ENCODE data around the gene MLPH. TPM values are rescaled to one million over a fixed set of nuclear protein-coding genes. Genes with fewer than 3 reads are reported as not detected.

MLPH gene
- total and polyA plus RNA-seq, 4 donors, result 1.6 to 25.9 (median 22.3) TPM

- TF ChIP-seq ATF3 (IDR thresholded peaks at IDR 0.05) (no peak), HNF4A (conservative IDR thresholded peaks at IDR 0.05) (no peak), FOXA1 (IDR thresholded peaks at IDR 0.05) (no peak), EGR1 (IDR thresholded peaks at IDR 0.05; ENCODE audit: low read depth in 2 of 2) (no peak), GABPA (IDR thresholded peaks at IDR 0.05 in 1 of 2, conservative IDR thresholded peaks at IDR 0.05 in 1 of 2) (no peak), SP1 (IDR thresholded peaks at IDR 0.05) (no peak), TAF1 (conservative IDR thresholded peaks at IDR 0.05) (no peak), JUND (IDR thresholded peaks at IDR 0.05) (no peak), NR2F2 (IDR thresholded peaks at IDR 0.05) (no peak), FOXA2 (IDR thresholded peaks at IDR 0.05) (no peak)
Observed at GRCh38 chr2:237573721-237574415, 86.8 kb downstream of the MLPH start (continued).

GRCh38 chr2:237574467-237574866, 87.4 kb downstream of the MLPH start:
- TF ChIP-seq REST (IDR thresholded peaks at IDR 0.05) (no peak), MAX (IDR thresholded peaks at IDR 0.05) (no peak), ZBTB33 (IDR thresholded peaks at IDR 0.05) (no peak), CTCF (IDR thresholded peaks at IDR 0.05; ENCODE audit: low read depth, low read length, missing input control) (no peak), JUND (IDR thresholded peaks at IDR 0.05) (no peak), EGR1 (IDR thresholded peaks at IDR 0.05; ENCODE audit: low read depth in 2 of 2) (no peak), RXRA (IDR thresholded peaks at IDR 0.05) (no peak), FOXA2 (IDR thresholded peaks at IDR 0.05) (no peak), YY1 (IDR thresholded peaks at IDR 0.05) (no peak), FOXA1 (IDR thresholded peaks at IDR 0.05) (no peak), TAF1 (conservative IDR thresholded peaks at IDR 0.05) (no peak), NR2F2 (IDR thresholded peaks at IDR 0.05) (no peak)
- Histone ChIP-seq H3K9ac (ENCODE audit: low read depth in 1 of 2, low read length in 2 of 2) (no peak overlapping the region), H3K36me3 (ENCODE audit: control insufficient read depth in 4 of 4, insufficient read depth in 3 of 4, low read depth in 1 of 4, low read length in 3 of 4) (peaks cover 3 to 18% (median 13%) of the 10 kb centered on the region in 4 donors), H3K4me3 (ENCODE audit: low read depth in 1 of 3, low read length in 3 of 3) (no peak overlapping the region), H3K9me3 (ENCODE audit: control insufficient read depth in 4 of 4, low read length in 3 of 4) (no peaks in the 10 kb centered on the region), H3K27me3 (ENCODE audit: control insufficient read depth in 4 of 4, insufficient read depth in 4 of 4, low read length in 3 of 4) (no peaks in the 10 kb centered on the region), H3K4me1 (ENCODE audit: control insufficient read depth in 4 of 4, insufficient read depth in 4 of 4, low read length in 3 of 4) (peaks cover 6 to 19% (median 13%) of the 10 kb centered on the region in 4 donors), H3K27ac (ENCODE audit: low read depth in 1 of 2, low read length in 2 of 2) (no peak overlapping the region)
- no peak for DNase-seq (ENCODE audit: low spot score)
- WGBS, result 96% methylated on average over 9 of the region's 9 CpGs
